K562 (cell line): ENCODE data around the gene ZDHHC14. TPM values are rescaled to one million over a fixed set of nuclear protein-coding genes. Genes with fewer than 3 reads are reported as not detected.
A peak's percentile ranks its signal among the peaks of the same experiment; 100 is the strongest.

Experiments
- CBX1 ChIP-seq: sonication (generic); IDR thresholded peaks from 2 replicates; pipeline ENCODE4 v1.6.1; 2016; ENCODE audit warnings: antibody characterized with exemption, low read depth, mild to moderate bottlenecking
- CBX2 ChIP-seq: fragments of 200-600 bp; sonication (generic); IDR thresholded peaks from one replicate; pipeline ENCODE4 v1.6.1; 2012; ENCODE audit warnings: mild to moderate bottlenecking, low read length, inconsistent platforms; ENCODE audit not compliant: insufficient read depth, poor library complexity, severe bottlenecking
- CREM ChIP-seq: IDR thresholded peaks from 2 replicates; pipeline ENCODE4 v1.6.1; 2014; ENCODE audit warnings: antibody characterized with exemption, low read depth
- EGR1 ChIP-seq: fragments of 450-650 bp; conservative IDR thresholded peaks from 2 replicates; pipeline ENCODE4 v1.6.1; 2017; ENCODE audit warnings: mild to moderate bottlenecking
- FOXP1 ChIP-seq: sonication (generic); formaldehyde crosslinking; IDR thresholded peaks from 2 replicates; pipeline ENCODE4 v1.8.0; 2022; ENCODE audit warnings: mild to moderate bottlenecking, missing genetic modification reagents
- GABPB1 ChIP-seq: sonication (generic); formaldehyde crosslinking; IDR thresholded peaks from 2 replicates; pipeline ENCODE4 v1.8.0; 2022; ENCODE audit warnings: mild to moderate bottlenecking, missing genetic modification reagents
- HIVEP1 ChIP-seq: fragments of 250-450 bp; sonication (Bioruptor Pico); IDR thresholded peaks from 2 replicates; pipeline ENCODE4 v1.4.0; 2020; ENCODE audit warnings: mild to moderate bottlenecking
- HNRNPH1 ChIP-seq: fragments of 200-400 bp; formaldehyde crosslinking; optimal IDR thresholded peaks from 2 replicates; pipeline ENCODE3; 2017; ENCODE audit warnings: low read depth, mild to moderate bottlenecking, low read length, moderate library complexity
- MAFG ChIP-seq: fragments of 450-650 bp; conservative IDR thresholded peaks from 2 replicates; pipeline ENCODE4 v1.6.1; 2016; ENCODE audit warnings: missing genetic modification characterization, missing compliant biosample characterization
- MAFK ChIP-seq: IDR thresholded peaks from 2 replicates; pipeline ENCODE4 v1.6.1; 2011; ENCODE audit warnings: low read length, improper control_type of control experiment
- MCM7 ChIP-seq, 2 experiments: fragments of 450-650 bp; IDR thresholded peaks; 2 replicates each; pipeline ENCODE4 v1.6.1; 2016 to 2018
- NFIX ChIP-seq: fragments of 250-450 bp; sonication (Bioruptor Pico); IDR thresholded peaks from 2 replicates; pipeline ENCODE4 v1.4.0; 2020; ENCODE audit warnings: low read depth, mild to moderate bottlenecking, moderate library complexity
- PHF8 ChIP-seq: fragments of 200-600 bp; sonication (generic); IDR thresholded peaks from 2 replicates; pipeline ENCODE4 v1.6.1; 2012; ENCODE audit warnings: mixed run types, mild to moderate bottlenecking, inconsistent platforms, low read length, moderate library complexity, borderline replicate concordance
- POU5F1 ChIP-seq: fragments of 150-350 bp; IDR thresholded peaks from 2 replicates; pipeline ENCODE4 v1.6.1; 2014; ENCODE audit warnings: borderline replicate concordance, low read length, low read depth, mild to moderate bottlenecking; ENCODE audit not compliant: partially characterized antibody
- ZNF134 ChIP-seq: fragments of 250-450 bp; sonication (Bioruptor Pico); conservative IDR thresholded peaks from 2 replicates; pipeline ENCODE4 v1.4.0; 2020
- ZNF311 ChIP-seq: fragments of 250-450 bp; sonication (Bioruptor Pico); IDR thresholded peaks from 2 replicates; pipeline ENCODE4 v1.4.0; 2020; ENCODE audit warnings: mild to moderate bottlenecking, moderate library complexity
- ZNF408 ChIP-seq: fragments of 250-450 bp; sonication (Bioruptor Pico); IDR thresholded peaks from 2 replicates; pipeline ENCODE4 v1.4.0; 2020; ENCODE audit warnings: low read depth, mild to moderate bottlenecking, moderate library complexity
- ZNF76 ChIP-seq: fragments of 250-450 bp; sonication (Bioruptor Pico); IDR thresholded peaks from 2 replicates; pipeline ENCODE4 v1.4.0; 2020; ENCODE audit warnings: mild to moderate bottlenecking, moderate library complexity, borderline replicate concordance
- polyA plus RNA-seq, 8 experiments: library from polyadenylated mRNA; depleted of rRNA in 4 of 8; stranded (reverse) in 5 of 8; unstranded in 3 of 8; fragments of >200 nt; fragmentation: Nextera tagmentation in 2 of 8; fragmentation: Illumina TruSeq in 1 of 8; extraction: Ambion mirVana in 2 of 8; extraction: Trizol in 1 of 8; gene quantifications; 2 replicates each; pipeline versions ENCODE4 v1.2.1 to v1.2.3, GENCODE V29; 2011 to 2014; ENCODE audit warnings: inconsistent platforms in 1 of 8, missing spikeins in 1 of 8
- total RNA-seq, 7 experiments: library from RNA; depleted of rRNA in 6 of 7; stranded (reverse); fragments of >200 nt in 6 of 7; fragmentation: Illumina TruSeq in 2 of 7; extraction: Trizol in 2 of 7; gene quantifications; 2 replicates each; pipeline versions ENCODE4 v1.2.1 to v1.2.3, GENCODE V29; 2011 to 2021; ENCODE audit warnings: low replicate concordance in 1 of 7
- TF ChIP-seq, protein P1 (sequence below), 2 experiments: fragments of 150-350 bp in 1 of 2; IDR thresholded peaks; 2 replicates each; pipeline ENCODE4 v1.6.1; 2012 to 2016; ENCODE audit warnings: low read depth in 2 of 2, low read length in 2 of 2, mild to moderate bottlenecking in 1 of 2, moderate library complexity in 1 of 2
- TF ChIP-seq, protein P2 (sequence below): sonication (generic); formaldehyde crosslinking; IDR thresholded peaks from 2 replicates; pipeline ENCODE4 v1.8.1; 2023; ENCODE audit warnings: mild to moderate bottlenecking, missing genetic modification reagents
- TF ChIP-seq, protein P3 (sequence below): fragments of 250-450 bp; sonication (Bioruptor Pico); IDR thresholded peaks from 2 replicates; pipeline ENCODE4 v1.8.0; 2022; ENCODE audit warnings: inconsistent platforms, mild to moderate bottlenecking, moderate library complexity, borderline replicate concordance

The ZDHHC14 gene
- total and polyA plus RNA-seq, 9 of the 15 experiments (the other 6 are each of a cell fraction or from before 2014, with no cell fraction given), result 0.92 to 23.1 (median 13.8) TPM

DNA sequence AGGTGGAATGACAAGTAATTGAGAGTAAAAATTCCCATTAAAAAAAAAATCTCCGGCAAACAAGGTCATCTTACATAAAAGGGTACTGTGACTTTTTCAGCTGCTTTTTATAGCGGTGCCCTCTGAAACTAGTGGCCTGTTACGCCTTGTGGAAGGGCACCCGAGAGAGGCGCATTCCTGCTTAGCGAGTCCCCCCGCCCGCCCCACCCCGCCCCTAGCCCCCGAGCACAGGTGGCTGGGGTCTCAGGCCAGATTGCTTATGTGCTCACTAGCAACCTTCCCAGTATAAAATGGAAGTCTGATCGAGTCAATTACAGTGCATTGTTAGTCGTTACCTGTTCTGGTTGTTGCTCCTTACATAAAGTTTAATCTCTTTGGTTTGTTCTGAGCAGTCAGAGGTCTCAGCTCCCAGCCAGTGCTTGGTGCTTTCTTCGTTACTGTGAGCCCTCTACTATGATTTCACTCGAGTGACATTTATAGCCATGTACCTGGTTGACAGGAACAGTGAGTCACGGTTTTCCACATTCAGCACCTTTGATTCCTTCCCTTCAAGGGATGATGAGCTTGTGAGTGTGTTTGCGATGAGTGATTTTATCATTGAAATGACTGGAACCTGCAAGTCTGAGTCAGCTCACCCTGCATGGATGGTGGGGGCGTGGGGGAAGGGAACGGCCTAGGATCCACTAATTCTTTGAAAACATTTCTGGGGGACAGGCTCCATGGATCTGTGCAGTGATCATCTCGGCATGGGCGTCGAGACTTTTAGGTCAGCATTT, 47.6 kb downstream of the ZDHHC14 start (continued):
- TF ChIP-seq, protein P1, sequence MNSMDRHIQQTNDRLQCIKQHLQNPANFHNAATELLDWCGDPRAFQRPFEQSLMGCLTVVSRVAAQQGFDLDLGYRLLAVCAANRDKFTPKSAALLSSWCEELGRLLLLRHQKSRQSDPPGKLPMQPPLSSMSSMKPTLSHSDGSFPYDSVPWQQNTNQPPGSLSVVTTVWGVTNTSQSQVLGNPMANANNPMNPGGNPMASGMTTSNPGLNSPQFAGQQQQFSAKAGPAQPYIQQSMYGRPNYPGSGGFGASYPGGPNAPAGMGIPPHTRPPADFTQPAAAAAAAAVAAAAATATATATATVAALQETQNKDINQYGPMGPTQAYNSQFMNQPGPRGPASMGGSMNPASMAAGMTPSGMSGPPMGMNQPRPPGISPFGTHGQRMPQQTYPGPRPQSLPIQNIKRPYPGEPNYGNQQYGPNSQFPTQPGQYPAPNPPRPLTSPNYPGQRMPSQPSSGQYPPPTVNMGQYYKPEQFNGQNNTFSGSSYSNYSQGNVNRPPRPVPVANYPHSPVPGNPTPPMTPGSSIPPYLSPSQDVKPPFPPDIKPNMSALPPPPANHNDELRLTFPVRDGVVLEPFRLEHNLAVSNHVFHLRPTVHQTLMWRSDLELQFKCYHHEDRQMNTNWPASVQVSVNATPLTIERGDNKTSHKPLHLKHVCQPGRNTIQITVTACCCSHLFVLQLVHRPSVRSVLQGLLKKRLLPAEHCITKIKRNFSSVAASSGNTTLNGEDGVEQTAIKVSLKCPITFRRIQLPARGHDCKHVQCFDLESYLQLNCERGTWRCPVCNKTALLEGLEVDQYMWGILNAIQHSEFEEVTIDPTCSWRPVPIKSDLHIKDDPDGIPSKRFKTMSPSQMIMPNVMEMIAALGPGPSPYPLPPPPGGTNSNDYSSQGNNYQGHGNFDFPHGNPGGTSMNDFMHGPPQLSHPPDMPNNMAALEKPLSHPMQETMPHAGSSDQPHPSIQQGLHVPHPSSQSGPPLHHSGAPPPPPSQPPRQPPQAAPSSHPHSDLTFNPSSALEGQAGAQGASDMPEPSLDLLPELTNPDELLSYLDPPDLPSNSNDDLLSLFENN (IDR thresholded peaks at IDR 0.05; ENCODE audit: low read depth in 2 of 2, low read length in 2 of 2), result no peak
- TF ChIP-seq HNRNPH1 (no peak), ZNF134 (CRISPR knock-in tag) (no peak), GABPB1 (CRISPR knock-in tag) (no peak), CBX2 (no peak), ZNF311 (CRISPR knock-in tag) (no peak), MCM7 (IDR thresholded peaks at IDR 0.05) (no peak), FOXP1 (CRISPR knock-in tag) (no peak), EGR1 (peak; percentile 53), ZNF408 (CRISPR knock-in tag) (no peak), POU5F1 (no peak), CBX1 (no peak), HIVEP1 (CRISPR knock-in tag) (no peak), ZNF76 (CRISPR knock-in tag) (no peak), CREM (peak; percentile 39; the same call in 1 of the 2 replicates), PHF8 (no peak), MAFG (tag) (peak; percentile 32; the same call in 1 of the 2 replicates), MAFK (peak; percentile 50; the same call in 1 of the 2 replicates), NFIX (CRISPR knock-in tag) (no peak)
- TF ChIP-seq, protein P2, sequence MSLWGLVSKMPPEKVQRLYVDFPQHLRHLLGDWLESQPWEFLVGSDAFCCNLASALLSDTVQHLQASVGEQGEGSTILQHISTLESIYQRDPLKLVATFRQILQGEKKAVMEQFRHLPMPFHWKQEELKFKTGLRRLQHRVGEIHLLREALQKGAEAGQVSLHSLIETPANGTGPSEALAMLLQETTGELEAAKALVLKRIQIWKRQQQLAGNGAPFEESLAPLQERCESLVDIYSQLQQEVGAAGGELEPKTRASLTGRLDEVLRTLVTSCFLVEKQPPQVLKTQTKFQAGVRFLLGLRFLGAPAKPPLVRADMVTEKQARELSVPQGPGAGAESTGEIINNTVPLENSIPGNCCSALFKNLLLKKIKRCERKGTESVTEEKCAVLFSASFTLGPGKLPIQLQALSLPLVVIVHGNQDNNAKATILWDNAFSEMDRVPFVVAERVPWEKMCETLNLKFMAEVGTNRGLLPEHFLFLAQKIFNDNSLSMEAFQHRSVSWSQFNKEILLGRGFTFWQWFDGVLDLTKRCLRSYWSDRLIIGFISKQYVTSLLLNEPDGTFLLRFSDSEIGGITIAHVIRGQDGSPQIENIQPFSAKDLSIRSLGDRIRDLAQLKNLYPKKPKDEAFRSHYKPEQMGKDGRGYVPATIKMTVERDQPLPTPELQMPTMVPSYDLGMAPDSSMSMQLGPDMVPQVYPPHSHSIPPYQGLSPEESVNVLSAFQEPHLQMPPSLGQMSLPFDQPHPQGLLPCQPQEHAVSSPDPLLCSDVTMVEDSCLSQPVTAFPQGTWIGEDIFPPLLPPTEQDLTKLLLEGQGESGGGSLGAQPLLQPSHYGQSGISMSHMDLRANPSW (CRISPR knock-in tag), result no peak
- TF ChIP-seq, protein P3, sequence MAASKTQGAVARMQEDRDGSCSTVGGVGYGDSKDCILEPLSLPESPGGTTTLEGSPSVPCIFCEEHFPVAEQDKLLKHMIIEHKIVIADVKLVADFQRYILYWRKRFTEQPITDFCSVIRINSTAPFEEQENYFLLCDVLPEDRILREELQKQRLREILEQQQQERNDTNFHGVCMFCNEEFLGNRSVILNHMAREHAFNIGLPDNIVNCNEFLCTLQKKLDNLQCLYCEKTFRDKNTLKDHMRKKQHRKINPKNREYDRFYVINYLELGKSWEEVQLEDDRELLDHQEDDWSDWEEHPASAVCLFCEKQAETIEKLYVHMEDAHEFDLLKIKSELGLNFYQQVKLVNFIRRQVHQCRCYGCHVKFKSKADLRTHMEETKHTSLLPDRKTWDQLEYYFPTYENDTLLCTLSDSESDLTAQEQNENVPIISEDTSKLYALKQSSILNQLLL, result no peak
